Smooth muscle cell (in vitro differentiated cells): ENCODE measurements around the gene KLF13. TPM values are rescaled to one million over a fixed set of nuclear protein-coding genes. Genes with fewer than 3 reads are reported as not detected.

Experiments
- DNase-seq: peaks from one replicate; lab custom pipeline; 2025; ENCODE audit not compliant: unreplicated experiment; lab: John Stamatoyannopoulos, UW
- H2AFZ ChIP-seq: fragments of 200-600 bp; sonication (generic); 2 replicates; pipeline ENCODE4 v1.6.0; 2016; ENCODE audit warnings: antibody characterized with exemption, low read depth, mild to moderate bottlenecking
- H3F3A ChIP-seq: fragments of 200-600 bp; sonication (generic); 2 replicates; pipeline ENCODE4 v1.6.0; 2017; ENCODE audit warnings: antibody characterized with exemption, low read depth
- H3K27ac ChIP-seq: fragments of 200-600 bp; sonication (generic); 2 replicates; pipeline ENCODE4 v1.5.1; 2016; ENCODE audit warnings: low read depth, mild to moderate bottlenecking
- H3K27me3 ChIP-seq: fragments of 200-600 bp; sonication (generic); 2 replicates; pipeline ENCODE4 v1.6.1; 2016; ENCODE audit warnings: low read depth, mild to moderate bottlenecking
- H3K36me3 ChIP-seq: fragments of 200-600 bp; sonication (generic); 2 replicates; pipeline ENCODE4 v1.5.1; 2016; ENCODE audit warnings: low read depth
- H3K4me1 ChIP-seq: fragments of 200-600 bp; sonication (generic); 2 replicates; pipeline ENCODE4 v1.5.1; 2016; ENCODE audit warnings: low read depth
- H3K4me2 ChIP-seq: fragments of 200-600 bp; sonication (generic); 2 replicates; pipeline ENCODE4 v1.6.0; 2016; ENCODE audit warnings: mild to moderate bottlenecking
- H3K4me3 ChIP-seq: fragments of 200-600 bp; sonication (generic); 2 replicates; pipeline ENCODE4 v1.5.1; 2016; ENCODE audit warnings: mild to moderate bottlenecking
- H3K79me2 ChIP-seq: fragments of 200-600 bp; sonication (generic); 2 replicates; pipeline ENCODE4 v1.6.0; 2016; ENCODE audit warnings: low read depth, mild to moderate bottlenecking
- H3K9ac ChIP-seq: fragments of 200-600 bp; sonication (generic); 2 replicates; pipeline ENCODE4 v1.6.0; 2016; ENCODE audit warnings: low read depth
- H3K9me3 ChIP-seq: fragments of 200-600 bp; sonication (generic); replicated peaks from 2 replicates; pipeline ENCODE4 v1.5.1; 2016; ENCODE audit warnings: low read depth
- H4K20me1 ChIP-seq: fragments of 200-600 bp; sonication (generic); 2 replicates; pipeline ENCODE4 v1.6.0; 2016; ENCODE audit warnings: low read depth
- CTCF ChIP-seq: fragments of 200-600 bp; sonication (generic); IDR thresholded peaks from 2 replicates; pipeline ENCODE4 v1.5.1; 2017; ENCODE audit warnings: borderline replicate concordance, mild to moderate bottlenecking, antibody characterized with exemption; ENCODE audit not compliant: insufficient read depth, poor library complexity, severe bottlenecking
- WGBS: methylation state at CpG from one replicate; pipeline ENCODE4 v1.1.7; 2016; ENCODE audit warnings: low lambda C conversion rate; 5-methylcytosine and 5-hydroxymethylcytosine counted together
- polyA plus RNA-seq: library from polyadenylated mRNA; unstranded; fragments of >200 nt; fragmentation: Nextera tagmentation; extraction: Ambion mirVana; gene quantifications from 2 replicates; pipeline ENCODE4 v1.2.1, GENCODE V29; 2016
- total RNA-seq: library from RNA; depleted of rRNA; stranded (reverse); fragments of >200 nt; gene quantifications from 2 replicates; pipeline ENCODE4 v1.2.3, GENCODE V29; 2014

Gene KLF13
- total and polyA plus RNA-seq, 2 experiments from 2014 or later, result 42.1 to 74.2 TPM

DNA sequence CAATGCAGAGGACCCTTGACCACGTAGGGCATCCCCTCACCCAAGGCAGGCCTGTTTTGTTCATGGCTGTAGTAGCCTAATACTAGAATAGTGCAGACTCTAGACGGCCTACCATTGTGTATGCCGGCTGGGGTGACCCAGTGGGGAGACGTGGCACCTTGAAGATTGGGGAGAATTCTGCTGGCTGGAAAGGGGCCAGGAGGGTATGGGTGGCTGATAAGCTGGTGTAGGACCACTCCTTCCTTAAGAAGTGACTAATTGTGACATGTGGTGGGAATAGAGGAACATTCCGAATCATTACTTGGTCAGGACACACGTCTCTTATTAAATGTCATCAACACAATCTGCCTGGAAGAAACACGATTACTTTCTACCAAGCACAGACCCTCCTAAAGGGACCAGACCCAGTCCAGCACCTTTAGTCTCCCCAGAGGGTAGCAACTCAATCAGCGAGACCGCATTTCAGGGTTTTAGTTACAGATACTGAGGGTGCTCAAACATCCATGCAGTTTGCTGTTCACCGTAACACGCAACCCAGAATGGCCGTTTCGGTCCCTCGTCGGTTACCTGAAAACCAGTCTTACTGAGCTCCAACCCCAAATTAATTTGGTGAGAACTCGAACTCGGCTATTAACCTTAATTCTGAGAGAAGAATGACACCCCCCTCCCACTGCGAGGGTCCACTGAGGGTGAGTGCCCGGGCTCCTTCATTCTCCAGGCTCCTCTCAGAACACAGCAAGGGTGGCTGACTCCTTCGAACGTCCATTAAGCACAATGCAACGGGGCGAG, 1.6 kb upstream of the KLF13 start:
- Histone ChIP-seq H3K4me3 (peak overlapping the region; percentile 86), H3K9me3 (peaks cover 3% of the 10 kb centered on the region), H3F3A (no peaks in the 10 kb centered on the region), H3K36me3 (no peaks in the 10 kb centered on the region), H3K79me2 (peaks cover 20% of the 10 kb centered on the region), H3K27ac (peak overlapping the region; percentile 93), H4K20me1 (peaks cover 21% of the 10 kb centered on the region), H3K27me3 (no peaks in the 10 kb centered on the region), H3K9ac (peak overlapping the region; percentile 87), H3K4me2 (peak overlapping the region; percentile 98), H3K4me1 (peaks cover 15% of the 10 kb centered on the region), H2AFZ (peak overlapping the region; percentile 64)
- no peak for DNase-seq
- WGBS, result 56% methylated on average over 23 of the region's 23 CpGs
- TF ChIP-seq CTCF, result no peak

DNA sequence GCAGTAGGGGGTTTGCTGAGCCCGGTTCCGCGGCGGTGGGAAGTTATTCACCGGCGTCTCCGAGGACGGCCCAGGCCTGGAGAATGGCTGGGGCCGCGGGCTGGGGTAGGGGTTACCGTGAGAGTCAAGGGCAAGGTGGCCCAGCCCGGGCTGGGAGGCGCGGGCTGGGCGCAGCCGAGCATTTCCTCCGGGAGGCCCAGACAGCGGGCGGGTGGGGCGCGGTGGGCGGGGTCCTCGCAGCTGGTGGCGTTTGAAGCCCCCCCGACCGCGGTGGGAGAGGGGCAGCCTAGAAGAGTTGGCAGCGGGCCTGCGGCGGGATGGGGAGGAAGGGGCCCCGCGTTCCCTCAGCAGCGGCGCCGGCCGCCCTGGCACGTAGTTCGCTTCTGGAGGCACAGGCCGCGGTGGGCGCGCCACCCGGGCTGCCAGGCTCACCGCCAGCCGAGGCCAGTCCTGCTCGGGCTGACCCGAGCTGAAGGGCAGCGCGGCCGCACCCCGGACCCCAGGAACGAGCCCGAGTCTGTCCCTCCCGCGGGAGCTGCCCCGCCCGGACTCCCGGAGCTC, 960 bp upstream of the KLF13 start:
- no peaks in the 10 kb centered on the region for H3F3A ChIP-seq
- H3K79me2 ChIP-seq, result peaks cover 27% of the 10 kb centered on the region
- H3K4me2 ChIP-seq, result peak overlapping the region; percentile 98
- peak overlapping the region; percentile 87 for H3K9ac ChIP-seq
- no peaks in the 10 kb centered on the region for H3K36me3 ChIP-seq
- peaks cover 15% of the 10 kb centered on the region for H3K4me1 ChIP-seq
- H3K27me3 ChIP-seq, result no peaks in the 10 kb centered on the region
- peaks cover 3% of the 10 kb centered on the region for H3K9me3 ChIP-seq
- peak overlapping the region; percentile 93 for H3K27ac ChIP-seq
- H3K4me3 ChIP-seq, result peak overlapping the region; percentile 86
- peaks cover 28% of the 10 kb centered on the region for H4K20me1 ChIP-seq
- TF ChIP-seq CTCF, result no peak
- DNase-seq, result peak; percentile 80
- H2AFZ ChIP-seq, result peak overlapping the region; percentile 64
- WGBS, result 1% methylated on average over 44 of the region's 58 CpGs

- Histone ChIP-seq H3K4me2 (peak overlapping the region; percentile 90), H3K36me3 (no peaks in the 10 kb centered on the region), H3K27me3 (no peaks in the 10 kb centered on the region), H3F3A (no peaks in the 10 kb centered on the region), H3K79me2 (peaks cover 41% of the 10 kb centered on the region), H3K9me3 (no peaks in the 10 kb centered on the region), H2AFZ (no peak overlapping the region), H3K4me1 (peaks cover 15% of the 10 kb centered on the region), H3K4me3 (peak overlapping the region; percentile 86), H3K27ac (peak overlapping the region; percentile 89), H4K20me1 (peaks cover 42% of the 10 kb centered on the region), H3K9ac (peak overlapping the region; percentile 78)
- DNase-seq, result peak; percentile 84
- WGBS, result 2% methylated on average over 62 of the region's 130 CpGs
- TF ChIP-seq CTCF, result no peak
Measured at GRCh38 chr15:31326875-31327668, 437 bp downstream of the KLF13 start.
